ENCODE data around the gene MAD1L1.

Gene MAD1L1

DNA sequence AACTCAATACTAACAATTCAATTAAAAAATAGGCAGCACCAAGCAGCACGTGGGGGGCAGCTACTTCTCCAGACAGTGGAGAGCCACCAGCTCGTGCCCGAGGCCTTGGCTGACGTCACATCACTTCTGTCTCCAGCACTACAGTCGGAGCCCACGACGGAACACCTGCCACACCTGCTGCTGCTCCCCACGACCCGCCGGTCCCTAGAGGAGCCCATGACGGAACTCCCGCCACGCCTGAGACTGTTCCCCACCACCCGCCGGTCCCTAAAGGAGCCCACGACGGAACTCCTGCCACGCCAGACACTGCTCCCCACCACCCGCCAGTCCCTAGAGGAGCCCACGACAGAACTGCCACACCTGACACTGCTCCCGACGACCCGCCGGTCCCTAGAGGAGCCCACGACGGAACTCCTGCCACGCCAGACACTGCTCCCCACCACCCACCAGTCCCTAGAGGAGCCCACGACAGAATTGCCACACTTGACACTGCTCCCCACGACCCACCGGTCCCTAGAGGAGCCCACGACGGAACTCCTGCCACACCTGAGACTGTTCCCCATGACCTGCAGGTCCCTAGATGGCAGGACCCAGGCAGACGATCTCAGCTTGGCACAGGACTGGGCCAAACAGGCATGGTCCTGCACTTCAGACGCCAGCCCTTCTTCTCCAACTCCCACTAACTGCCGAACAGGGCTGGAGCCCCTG lies 304.7 kb downstream of the MAD1L1 start:
- WGBS = 90% methylated on average over 35 of the region's 35 CpGs
- H3K14ac ChIP-seq (ENCODE audit: low read length in 2 of 2) = no peak overlapping the region
- no peak overlapping the region for H4K91ac ChIP-seq (ENCODE audit: low read length)
- DNase-seq = no peak
- peaks cover 12% of the 10 kb centered on the region for H3K79me1 ChIP-seq (replicated peaks; ENCODE audit: low read length, poor library complexity, severe bottlenecking)
- no peak overlapping the region for H3K27ac ChIP-seq (ENCODE audit: low read length, poor library complexity, severe bottlenecking)
- no peak overlapping the region for H2BK12ac ChIP-seq (ENCODE audit: low read length in 2 of 2)
- no peak overlapping the region for H4K8ac ChIP-seq (ENCODE audit: low read length)
- no peaks in the 10 kb centered on the region for H3K27me3 ChIP-seq (ENCODE audit: control insufficient read depth in 1 of 2, insufficient read depth in 1 of 2, low read length in 2 of 2)
- H2AK5ac ChIP-seq (ENCODE audit: low read length, severe bottlenecking) = no peak overlapping the region
- H3K36me3 ChIP-seq (ENCODE audit: control insufficient read depth in 1 of 2, insufficient read depth in 2 of 2, low read depth in 1 of 2, low read length in 2 of 2) = peaks cover 0 to 21% of the 10 kb centered on the region in 2 experiments
- no peaks in the 10 kb centered on the region for H3K9me3 ChIP-seq (ENCODE audit: control insufficient read depth, low read length)
- H3K18ac ChIP-seq (ENCODE audit: low read depth in 1 of 2, low read length in 2 of 2) = no peak overlapping the region
- no peak overlapping the region for H3K9ac ChIP-seq (ENCODE audit: low read length)
- no peak overlapping the region for H2BK15ac ChIP-seq (ENCODE audit: low read depth, poor library complexity, severe bottlenecking)
- no peak overlapping the region for H3K23ac ChIP-seq (ENCODE audit: low read length in 2 of 2)
- no peak overlapping the region for H3K4me2 ChIP-seq (ENCODE audit: low read length, poor library complexity, severe bottlenecking)
- no peak overlapping the region for H2AFZ ChIP-seq (ENCODE audit: low read depth, low read length)
- no peak overlapping the region for H3K4ac ChIP-seq (ENCODE audit: low read depth in 1 of 2, low read length in 2 of 2)
- H2BK120ac ChIP-seq (ENCODE audit: low read depth, low read length) = no peak overlapping the region
- H3K4me1 ChIP-seq (ENCODE audit: control insufficient read depth, insufficient read depth, low read depth, low read length) = peaks cover 12% of the 10 kb centered on the region
- no peak overlapping the region for H3K4me3 ChIP-seq (ENCODE audit: insufficient read depth in 1 of 2, low read depth in 1 of 2, low read length in 2 of 2)
- H2BK5ac ChIP-seq (ENCODE audit: low read depth, low read length, poor library complexity, severe bottlenecking) = no peak overlapping the region

DNA sequence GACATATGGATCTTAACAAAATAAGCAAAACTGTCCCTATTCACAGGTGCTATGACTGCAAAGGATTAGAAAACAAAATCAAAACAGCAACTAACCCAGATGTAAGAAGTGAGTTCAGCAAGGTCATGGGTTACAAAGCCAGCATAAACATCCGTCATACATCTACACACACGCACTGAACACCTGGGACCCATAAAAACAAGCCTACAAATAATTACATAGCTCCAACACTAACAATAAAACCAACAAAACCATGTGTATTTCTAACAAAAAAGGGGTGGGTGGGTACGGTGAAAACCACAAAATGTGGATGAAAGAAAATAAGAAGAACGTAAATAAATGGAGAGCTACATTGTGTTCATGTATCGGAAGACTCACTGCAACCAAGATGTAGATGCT lies 305.8 kb downstream of the MAD1L1 start:
- no peak for DNase-seq
- WGBS = 76% methylated on average over 5 of the region's 5 CpGs
- H3K9ac ChIP-seq (ENCODE audit: low read length) = no peak overlapping the region
- H2AK5ac ChIP-seq (ENCODE audit: low read length, severe bottlenecking) = no peak overlapping the region
- peaks cover 0 to 25% of the 10 kb centered on the region in 2 experiments for H3K36me3 ChIP-seq (ENCODE audit: control insufficient read depth in 1 of 2, insufficient read depth in 2 of 2, low read depth in 1 of 2, low read length in 2 of 2)
- no peak overlapping the region for H4K91ac ChIP-seq (ENCODE audit: low read length)
- H3K4me2 ChIP-seq (ENCODE audit: low read length, poor library complexity, severe bottlenecking) = no peak overlapping the region
- no peak overlapping the region for H2BK5ac ChIP-seq (ENCODE audit: low read depth, low read length, poor library complexity, severe bottlenecking)
- H2BK12ac ChIP-seq (ENCODE audit: low read length in 2 of 2) = no peak overlapping the region
- H3K79me1 ChIP-seq (replicated peaks; ENCODE audit: low read length, poor library complexity, severe bottlenecking) = peaks cover 13% of the 10 kb centered on the region
- H3K4ac ChIP-seq (ENCODE audit: low read depth in 1 of 2, low read length in 2 of 2) = no peak overlapping the region
- H2AFZ ChIP-seq (ENCODE audit: low read depth, low read length) = no peak overlapping the region
- H4K8ac ChIP-seq (ENCODE audit: low read length) = no peak overlapping the region
- H2BK15ac ChIP-seq (ENCODE audit: low read depth, poor library complexity, severe bottlenecking) = no peak overlapping the region
- H3K4me3 ChIP-seq (ENCODE audit: insufficient read depth in 1 of 2, low read depth in 1 of 2, low read length in 2 of 2) = no peak overlapping the region
- no peaks in the 10 kb centered on the region for H3K27me3 ChIP-seq (ENCODE audit: control insufficient read depth in 1 of 2, insufficient read depth in 1 of 2, low read length in 2 of 2)
- no peak overlapping the region for H3K14ac ChIP-seq (ENCODE audit: low read length in 2 of 2)
- H2BK120ac ChIP-seq (ENCODE audit: low read depth, low read length) = no peak overlapping the region
- H3K9me3 ChIP-seq (ENCODE audit: control insufficient read depth, low read length) = no peaks in the 10 kb centered on the region
- peaks cover 13% of the 10 kb centered on the region for H3K4me1 ChIP-seq (ENCODE audit: control insufficient read depth, insufficient read depth, low read depth, low read length)
- no peak overlapping the region for H3K27ac ChIP-seq (ENCODE audit: low read length, poor library complexity, severe bottlenecking)
- no peak overlapping the region for H3K23ac ChIP-seq (ENCODE audit: low read length in 2 of 2)
- H3K18ac ChIP-seq (ENCODE audit: low read depth in 1 of 2, low read length in 2 of 2) = no peak overlapping the region

DNA sequence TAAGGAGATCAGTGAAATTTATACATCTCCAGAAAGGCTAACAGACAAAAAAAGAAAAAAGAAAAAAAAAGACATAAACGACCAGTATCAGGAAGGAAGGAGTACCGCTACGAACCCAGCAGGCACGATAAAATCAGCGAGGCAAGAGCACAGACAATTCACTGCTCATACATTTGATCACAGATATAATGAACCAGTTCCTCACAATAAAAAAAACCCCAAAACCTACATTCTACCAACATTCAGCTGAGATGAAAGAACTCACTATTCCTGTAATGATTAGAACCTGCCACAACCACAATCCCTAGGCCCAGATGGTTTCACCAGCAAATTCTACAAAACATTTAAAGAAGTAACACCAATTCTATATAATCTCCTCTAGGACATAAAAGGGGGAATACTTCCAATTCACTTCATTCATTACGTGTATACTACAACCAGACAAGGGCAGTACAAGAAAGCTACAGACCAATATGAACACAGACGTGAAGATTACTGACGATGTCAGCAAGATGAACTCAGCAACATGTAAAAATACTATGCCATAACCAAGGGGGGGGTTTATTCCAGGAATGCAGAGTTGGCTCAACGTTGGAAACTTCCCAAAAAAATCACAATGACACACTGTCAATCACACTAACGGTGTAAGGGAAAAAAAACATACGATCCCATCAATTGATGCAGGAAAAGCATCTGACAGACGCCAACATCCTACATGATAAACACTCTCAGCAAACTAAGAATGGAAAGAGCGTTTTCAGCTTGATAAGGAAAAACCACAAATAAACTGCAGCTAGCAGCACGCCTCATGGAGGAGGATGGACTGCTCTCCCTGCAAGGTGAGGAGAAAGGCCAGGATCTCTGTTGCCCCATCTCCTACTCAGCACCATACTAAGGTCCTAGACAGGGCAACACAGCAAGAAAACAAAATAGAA lies 306.5 kb downstream of the MAD1L1 start:
- H3K9me3 ChIP-seq (ENCODE audit: control insufficient read depth, low read length) = no peaks in the 10 kb centered on the region
- H3K18ac ChIP-seq (ENCODE audit: low read depth in 1 of 2, low read length in 2 of 2) = no peak overlapping the region
- H3K79me1 ChIP-seq (replicated peaks; ENCODE audit: low read length, poor library complexity, severe bottlenecking) = peaks cover 10% of the 10 kb centered on the region
- H3K4me3 ChIP-seq (ENCODE audit: insufficient read depth in 1 of 2, low read depth in 1 of 2, low read length in 2 of 2) = no peak overlapping the region
- H2BK5ac ChIP-seq (ENCODE audit: low read depth, low read length, poor library complexity, severe bottlenecking) = no peak overlapping the region
- H4K8ac ChIP-seq (ENCODE audit: low read length) = no peak overlapping the region
- no peak overlapping the region for H2BK15ac ChIP-seq (ENCODE audit: low read depth, poor library complexity, severe bottlenecking)
- no peak overlapping the region for H3K23ac ChIP-seq (ENCODE audit: low read length in 2 of 2)
- H3K14ac ChIP-seq (ENCODE audit: low read length in 2 of 2) = no peak overlapping the region
- H2BK120ac ChIP-seq (ENCODE audit: low read depth, low read length) = no peak overlapping the region
- no peak overlapping the region for H2BK12ac ChIP-seq (ENCODE audit: low read length in 2 of 2)
- H3K4me1 ChIP-seq (ENCODE audit: control insufficient read depth, insufficient read depth, low read depth, low read length) = peaks cover 8% of the 10 kb centered on the region
- H3K27ac ChIP-seq (ENCODE audit: low read length, poor library complexity, severe bottlenecking) = no peak overlapping the region
- 78% methylated on average over 14 of the region's 14 CpGs for WGBS
- H3K4ac ChIP-seq (ENCODE audit: low read depth in 1 of 2, low read length in 2 of 2) = no peak overlapping the region
- H3K4me2 ChIP-seq (ENCODE audit: low read length, poor library complexity, severe bottlenecking) = no peak overlapping the region
- no peak overlapping the region for H3K9ac ChIP-seq (ENCODE audit: low read length)
- DNase-seq = no peak
- peaks cover 0 to 24% of the 10 kb centered on the region in 2 experiments for H3K36me3 ChIP-seq (ENCODE audit: control insufficient read depth in 1 of 2, insufficient read depth in 2 of 2, low read depth in 1 of 2, low read length in 2 of 2)
- no peak overlapping the region for H2AFZ ChIP-seq (ENCODE audit: low read depth, low read length)
- H2AK5ac ChIP-seq (ENCODE audit: low read length, severe bottlenecking) = no peak overlapping the region
- H4K91ac ChIP-seq (ENCODE audit: low read length) = no peak overlapping the region
- H3K27me3 ChIP-seq (ENCODE audit: control insufficient read depth in 1 of 2, insufficient read depth in 1 of 2, low read length in 2 of 2) = no peaks in the 10 kb centered on the region

DNA sequence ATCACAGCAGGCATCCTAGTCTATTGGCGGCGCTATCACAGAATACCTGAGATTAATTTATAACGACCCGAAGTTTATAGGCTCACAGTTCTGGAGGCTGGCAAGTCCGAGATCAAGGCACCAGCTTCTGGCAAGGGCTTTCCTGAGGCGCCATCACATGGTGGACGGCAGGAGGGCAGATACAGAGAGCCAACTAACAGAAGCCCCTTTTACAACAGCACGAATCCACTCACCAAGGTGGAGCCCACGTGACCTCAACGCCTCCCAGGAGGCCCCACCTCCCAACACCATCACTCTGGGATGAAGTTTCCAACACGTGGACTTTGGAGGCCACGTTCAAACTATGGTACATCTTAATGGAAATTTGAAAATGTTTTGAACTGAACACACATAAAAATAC lies 307.4 kb downstream of the MAD1L1 start:
- no peak overlapping the region for H3K27ac ChIP-seq (ENCODE audit: low read length, poor library complexity, severe bottlenecking)
- peaks cover 1% of the 10 kb centered on the region for H3K4me1 ChIP-seq (ENCODE audit: control insufficient read depth, insufficient read depth, low read depth, low read length)
- H3K23ac ChIP-seq (ENCODE audit: low read length in 2 of 2) = no peak overlapping the region
- DNase-seq = no peak
- peaks cover 10% of the 10 kb centered on the region for H3K79me1 ChIP-seq (replicated peaks; ENCODE audit: low read length, poor library complexity, severe bottlenecking)
- H2AK5ac ChIP-seq (ENCODE audit: low read length, severe bottlenecking) = no peak overlapping the region
- H3K4ac ChIP-seq (ENCODE audit: low read depth in 1 of 2, low read length in 2 of 2) = no peak overlapping the region
- H3K36me3 ChIP-seq (ENCODE audit: control insufficient read depth in 1 of 2, insufficient read depth in 2 of 2, low read depth in 1 of 2, low read length in 2 of 2) = peaks cover 0 to 28% of the 10 kb centered on the region in 2 experiments
- no peak overlapping the region for H3K18ac ChIP-seq (ENCODE audit: low read depth in 1 of 2, low read length in 2 of 2)
- 81% methylated on average over 11 of the region's 12 CpGs for WGBS
- H2BK120ac ChIP-seq (ENCODE audit: low read depth, low read length) = no peak overlapping the region
- H2BK5ac ChIP-seq (ENCODE audit: low read depth, low read length, poor library complexity, severe bottlenecking) = no peak overlapping the region
- no peak overlapping the region for H2BK12ac ChIP-seq (ENCODE audit: low read length in 2 of 2)
- H4K8ac ChIP-seq (ENCODE audit: low read length) = no peak overlapping the region
- no peak overlapping the region for H4K91ac ChIP-seq (ENCODE audit: low read length)
- no peaks in the 10 kb centered on the region for H3K9me3 ChIP-seq (ENCODE audit: control insufficient read depth, low read length)
- H3K4me3 ChIP-seq (ENCODE audit: insufficient read depth in 1 of 2, low read depth in 1 of 2, low read length in 2 of 2) = no peak overlapping the region
- no peak overlapping the region for H3K4me2 ChIP-seq (ENCODE audit: low read length, poor library complexity, severe bottlenecking)
- H2BK15ac ChIP-seq (ENCODE audit: low read depth, poor library complexity, severe bottlenecking) = no peak overlapping the region
- no peaks in the 10 kb centered on the region for H3K27me3 ChIP-seq (ENCODE audit: control insufficient read depth in 1 of 2, insufficient read depth in 1 of 2, low read length in 2 of 2)
- no peak overlapping the region for H3K9ac ChIP-seq (ENCODE audit: low read length)
- no peak overlapping the region for H2AFZ ChIP-seq (ENCODE audit: low read depth, low read length)
- H3K14ac ChIP-seq (ENCODE audit: low read length in 2 of 2) = no peak overlapping the region

Measured in mesenchymal stem cell (in vitro differentiated cells and primary cell).